Activated T-cell treated with anti-CD3 and anti-CD28 coated beads, Interleukin-2, amount 50 U/mL, for 4 hours (primary cell): ENCODE results near the gene GPR155. TPM values are rescaled to one million over a fixed set of nuclear protein-coding genes. Genes with fewer than 3 reads are reported as not detected.
"Not testable (repeated sequence)": the region's sequence is repeated elsewhere in the genome, so short reads cannot be mapped to it uniquely, and the experiment has no call there.

ENCODE experiments used
- ATAC-seq, 2 donors: fragments of 200-7000 bp; cut with Tn5 transposase; one replicate each; pipeline ENCODE4 v1.10.0; 2021
- DNase-seq: peaks from one replicate; pipeline ENCODE4 v3.0.0-alpha.2; 2020
- H3K27me3 Mint-ChIP-seq: one replicate; pipeline ENCODE4 v1.8.0; 2021; ENCODE audit warnings: low read depth, mixed read lengths
- H3K36me3 Mint-ChIP-seq: one replicate; pipeline ENCODE4 v1.8.0; 2022; ENCODE audit warnings: mixed read lengths; ENCODE audit not compliant: insufficient read depth
- H3K4me1 Mint-ChIP-seq: one replicate; pipeline ENCODE4 v1.8.0; 2021; ENCODE audit warnings: low read depth, mixed read lengths
- H3K4me3 Mint-ChIP-seq: one replicate; pipeline ENCODE4 v1.8.0; 2021; ENCODE audit warnings: mild to moderate bottlenecking, moderate library complexity, mixed read lengths
- H3K9me3 Mint-ChIP-seq: one replicate; pipeline ENCODE4 v1.8.0; 2021; ENCODE audit warnings: mixed read lengths
- total RNA-seq, 3 donors: library from RNA; stranded (reverse); gene quantifications; one replicate each; pipeline ENCODE4 v1.2.1, GENCODE V29; 2021

Gene GPR155
- total RNA-seq, 3 donors from 2014 or later = 2.3 to 3.4 (median 2.7) TPM

DNA sequence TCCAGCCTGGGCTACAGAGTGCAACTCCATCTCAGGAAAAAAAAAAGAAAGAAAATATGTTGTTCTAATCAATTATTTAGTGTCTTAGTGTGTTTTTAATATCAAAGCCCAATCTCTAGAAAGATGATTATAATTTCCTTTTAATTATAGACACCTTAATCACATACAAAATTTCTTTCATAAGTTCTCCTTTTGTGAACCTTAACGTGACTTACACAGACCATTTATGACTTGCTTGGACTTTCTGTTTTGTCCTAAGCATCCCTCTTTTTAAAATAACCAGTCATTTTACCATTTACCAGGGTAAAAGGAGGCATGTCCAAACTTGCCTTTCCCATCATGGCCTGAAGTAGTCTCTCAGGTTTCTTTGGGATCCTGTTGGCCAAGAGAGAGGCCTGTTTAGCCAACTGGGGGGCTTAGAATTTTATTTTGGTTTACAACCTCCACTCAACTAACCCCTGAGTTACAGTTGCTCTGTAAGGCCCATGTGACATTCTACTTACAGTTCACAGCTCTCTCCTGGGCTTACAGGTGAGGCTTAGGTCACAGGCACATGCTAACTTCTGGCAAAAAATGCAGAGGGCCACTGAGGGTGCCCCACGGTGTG, 23.9 kb upstream of the GPR155 start:
- ATAC-seq (no peak), DNase-seq (no peak)
- peaks cover 12% of the 10 kb centered on the region for H3K9me3 Mint-ChIP-seq
- H3K4me1 Mint-ChIP-seq = peaks cover 18% of the 10 kb centered on the region
- H3K36me3 Mint-ChIP-seq = peaks cover 8% of the 10 kb centered on the region
- no peaks in the 10 kb centered on the region for H3K27me3 Mint-ChIP-seq
- H3K4me3 Mint-ChIP-seq = no peak overlapping the region

DNA sequence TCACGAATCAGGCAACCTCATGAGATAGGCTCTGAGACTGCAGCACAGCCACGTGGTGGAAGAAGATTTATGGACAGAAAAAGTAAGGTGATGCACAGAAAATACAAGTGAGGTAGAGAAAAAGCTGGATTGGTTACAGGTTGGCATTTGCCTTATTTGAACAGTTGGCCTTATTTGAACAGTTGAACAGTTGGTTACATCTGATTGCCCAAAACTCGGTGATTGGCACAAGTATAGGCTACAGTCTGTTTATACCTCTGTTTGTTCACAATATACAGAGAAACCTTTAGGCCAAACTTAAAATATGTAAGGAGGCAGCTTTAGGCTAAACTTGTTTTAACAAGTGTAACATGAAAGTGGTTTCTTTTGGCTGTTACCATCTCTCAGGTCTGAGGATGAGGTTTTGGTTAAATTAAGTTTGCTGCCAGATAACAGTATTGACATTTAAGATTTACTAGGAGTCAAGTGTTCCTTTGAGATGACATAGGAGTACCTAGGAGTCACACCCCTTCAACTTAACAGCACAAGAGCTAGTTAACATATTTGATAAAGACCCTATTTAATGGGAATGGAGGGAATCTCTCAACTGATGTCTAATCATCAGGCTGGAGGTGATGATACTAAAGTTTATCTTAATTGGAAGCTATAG, 16.5 kb upstream of the GPR155 start:
- DNase-seq (no peak), ATAC-seq (no peak)
- no peaks in the 10 kb centered on the region for H3K27me3 Mint-ChIP-seq
- no peak overlapping the region for H3K4me3 Mint-ChIP-seq
- no peaks in the 10 kb centered on the region for H3K36me3 Mint-ChIP-seq
- H3K4me1 Mint-ChIP-seq = no peaks in the 10 kb centered on the region
- H3K9me3 Mint-ChIP-seq = no peaks in the 10 kb centered on the region

DNA sequence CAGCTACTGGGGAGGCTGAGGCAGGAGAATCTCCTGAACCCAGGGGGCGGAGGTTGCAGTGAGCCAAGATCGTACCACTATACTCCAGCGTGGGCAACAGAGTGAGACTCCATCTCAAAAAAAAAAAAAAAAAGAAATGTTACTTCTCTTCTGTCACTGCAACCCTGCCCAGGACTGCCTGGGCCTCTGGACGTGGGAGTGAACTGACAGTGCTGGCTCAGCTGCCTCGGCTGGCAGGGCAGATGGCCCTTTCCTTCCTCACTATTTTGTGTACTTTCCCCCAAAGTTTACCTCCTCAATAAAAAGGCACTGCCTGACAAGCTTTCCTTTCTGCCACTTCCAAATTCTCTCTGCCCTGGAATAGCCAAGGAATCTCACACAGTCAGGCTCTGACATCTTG, 12.5 kb upstream of the GPR155 start:
- no peaks in the 10 kb centered on the region for H3K36me3 Mint-ChIP-seq
- peaks cover 22% of the 10 kb centered on the region for H3K4me1 Mint-ChIP-seq
- ATAC-seq (no peak), DNase-seq (no peak)
- H3K9me3 Mint-ChIP-seq = no peaks in the 10 kb centered on the region
- H3K4me3 Mint-ChIP-seq = no peak overlapping the region
- H3K27me3 Mint-ChIP-seq = no peaks in the 10 kb centered on the region

DNA sequence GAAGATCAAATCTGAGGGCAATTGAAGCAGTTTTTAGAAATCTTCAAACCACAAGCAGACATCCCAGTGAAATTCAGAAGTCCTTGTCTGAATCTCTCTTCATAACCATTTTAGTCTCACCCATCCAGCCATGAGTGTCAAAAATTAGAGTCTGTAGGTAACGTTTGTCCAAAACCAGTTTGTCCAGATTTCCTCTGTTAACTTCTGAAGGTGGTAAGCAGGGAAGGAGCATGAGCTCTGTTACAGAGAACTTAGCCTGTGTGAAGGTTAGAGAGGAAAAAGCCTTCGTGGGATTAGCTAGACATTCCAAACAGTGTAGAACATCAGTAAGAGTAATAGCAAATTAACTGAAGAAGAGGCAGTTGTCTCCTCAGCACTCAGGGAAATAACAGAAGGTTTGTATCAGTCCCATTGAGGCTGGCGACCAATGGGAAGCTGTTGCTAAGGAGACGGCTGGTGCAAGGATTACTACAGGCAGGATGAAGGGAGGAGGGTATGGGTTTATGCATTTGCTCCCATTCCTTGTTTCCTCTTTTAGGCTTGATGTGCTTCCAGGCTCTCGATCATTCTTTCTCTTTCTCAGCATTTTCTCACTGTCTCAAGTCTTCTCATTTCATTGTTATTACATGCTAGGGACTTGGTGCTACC, 8.7 kb upstream of the GPR155 start:
- Mint-ChIP-seq H3K4me1 (peaks cover 56% of the 10 kb centered on the region), H3K9me3 (no peaks in the 10 kb centered on the region), H3K4me3 (no peak overlapping the region), H3K36me3 (no peaks in the 10 kb centered on the region), H3K27me3 (no peaks in the 10 kb centered on the region)
- DNase-seq (no peak), ATAC-seq (no peak)

DNA sequence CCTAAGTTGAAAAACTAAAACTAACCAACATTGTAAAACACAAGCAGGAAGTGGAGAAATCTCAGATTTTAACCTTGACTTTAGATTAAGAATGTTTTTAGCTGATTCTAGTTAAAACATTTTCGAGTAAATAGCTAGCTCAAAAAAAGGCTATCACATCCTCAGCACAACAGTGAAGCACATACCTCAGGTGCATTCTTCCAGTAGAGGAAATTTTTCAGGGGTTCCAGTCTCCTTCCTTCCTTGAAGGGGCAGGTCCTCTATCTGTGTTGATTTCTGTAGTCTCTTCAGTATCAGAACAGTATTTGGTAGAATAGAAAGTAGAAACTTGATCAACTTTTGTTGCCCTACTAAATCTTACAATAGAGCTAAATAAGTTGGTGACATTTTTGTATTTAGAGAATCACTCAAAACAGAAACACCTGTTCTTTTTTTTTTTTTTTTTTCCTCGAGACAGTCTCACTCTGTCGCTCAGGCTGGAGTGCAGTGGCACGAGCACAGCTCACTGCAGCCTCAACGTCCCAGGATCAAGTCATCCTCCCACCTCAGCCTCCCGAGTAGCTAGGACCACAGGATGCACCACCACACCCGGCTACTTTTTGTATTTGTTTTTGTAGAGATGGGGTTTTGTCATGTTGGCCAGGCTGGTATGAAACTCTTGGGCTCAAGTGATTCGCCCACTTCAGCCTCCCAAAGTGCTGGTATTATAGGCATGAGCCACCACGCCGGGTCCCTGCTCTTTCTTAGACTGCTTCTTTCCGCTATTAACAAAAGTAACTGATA, 6.9 kb upstream of the GPR155 start:
- H3K9me3 Mint-ChIP-seq = no peaks in the 10 kb centered on the region

DNA sequence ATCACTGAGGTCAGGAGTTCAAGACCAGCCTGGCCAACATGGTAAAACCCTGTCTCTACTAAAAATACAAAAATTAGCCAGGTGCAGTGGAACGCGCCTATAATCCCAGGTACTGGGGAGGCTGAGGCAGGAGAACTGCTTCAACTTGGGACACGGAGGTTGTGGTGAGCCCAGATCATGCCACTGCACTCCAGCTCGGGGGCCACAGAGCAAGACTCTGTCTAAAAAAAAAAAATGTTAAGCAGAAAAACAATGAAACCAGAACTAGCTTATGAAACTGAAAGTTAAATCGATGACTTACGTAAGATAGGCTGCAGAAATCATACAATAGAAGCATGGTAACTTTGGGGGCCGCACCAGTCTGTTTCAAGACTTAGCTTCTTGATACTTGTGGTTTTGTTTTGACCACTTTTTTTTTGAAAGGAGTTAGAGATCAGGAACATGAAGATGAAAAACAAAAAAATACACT, 6.2 kb upstream of the GPR155 start:
- Mint-ChIP-seq H3K9me3 (no peaks in the 10 kb centered on the region), H3K4me1 (peaks cover 77% of the 10 kb centered on the region), H3K36me3 (no peaks in the 10 kb centered on the region), H3K27me3 (no peaks in the 10 kb centered on the region), H3K4me3 (peak overlapping the region; percentile 82)
- peak; percentile 83 to 86 for ATAC-seq
- peak; percentile 42 for DNase-seq

More for the DNA sequence above, 6.9 kb upstream of the GPR155 start:
- peak overlapping the region; percentile 82 for H3K4me3 Mint-ChIP-seq
- peak; percentile 12 to 32 for ATAC-seq
- no peak for DNase-seq
- H3K27me3 Mint-ChIP-seq = no peaks in the 10 kb centered on the region
- no peaks in the 10 kb centered on the region for H3K36me3 Mint-ChIP-seq
- H3K4me1 Mint-ChIP-seq = peaks cover 71% of the 10 kb centered on the region

DNA sequence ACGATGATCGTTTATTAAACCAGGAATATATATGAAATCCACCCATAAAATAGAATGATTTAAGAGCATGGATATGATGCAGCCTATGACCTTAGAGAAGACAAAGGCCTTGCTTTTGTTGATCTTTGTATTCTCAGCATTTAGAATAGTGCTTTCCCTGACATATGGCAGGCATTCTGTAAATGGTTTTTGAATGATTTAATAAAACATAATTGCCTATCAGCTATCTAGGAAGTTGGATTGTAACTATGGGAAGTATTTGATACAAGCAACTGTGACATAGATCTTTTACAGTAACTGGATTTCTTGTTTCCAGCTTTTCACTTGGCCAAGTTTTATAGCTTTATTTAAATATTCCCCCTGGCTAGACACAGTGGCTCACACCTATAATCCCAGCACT, 5.1 kb upstream of the GPR155 start:
- Mint-ChIP-seq H3K4me3 (no peak overlapping the region), H3K4me1 (peaks cover 83% of the 10 kb centered on the region), H3K27me3 (no peaks in the 10 kb centered on the region), H3K36me3 (no peaks in the 10 kb centered on the region), H3K9me3 (no peaks in the 10 kb centered on the region)
- ATAC-seq (no peak), DNase-seq (no peak)

DNA sequence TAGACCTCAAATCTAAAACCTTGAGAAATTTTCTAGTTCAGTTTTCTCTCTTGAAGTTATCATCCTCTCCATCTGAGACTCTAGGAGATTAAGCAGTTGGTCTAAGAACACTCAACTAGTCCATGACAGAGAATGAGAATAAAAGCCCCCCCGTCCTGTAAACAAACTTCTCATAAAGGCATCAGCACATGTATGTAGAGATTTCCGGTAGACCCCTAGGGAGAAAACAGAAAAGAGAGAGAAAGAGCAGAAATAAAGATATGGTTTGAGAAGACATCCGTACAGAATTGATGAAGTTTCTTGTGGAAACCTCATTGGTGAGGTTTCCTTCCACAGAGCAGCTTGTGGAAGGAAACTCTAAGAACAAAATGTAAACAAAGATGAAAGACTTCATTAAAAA, 3.2 kb upstream of the GPR155 start:
- no peak for DNase-seq
- H3K4me1 Mint-ChIP-seq = peaks cover 77% of the 10 kb centered on the region
- H3K9me3 Mint-ChIP-seq = no peaks in the 10 kb centered on the region
- peak overlapping the region; percentile 76 for H3K4me3 Mint-ChIP-seq
- H3K27me3 Mint-ChIP-seq = no peaks in the 10 kb centered on the region
- ATAC-seq = no peak
- H3K36me3 Mint-ChIP-seq = no peaks in the 10 kb centered on the region

DNA sequence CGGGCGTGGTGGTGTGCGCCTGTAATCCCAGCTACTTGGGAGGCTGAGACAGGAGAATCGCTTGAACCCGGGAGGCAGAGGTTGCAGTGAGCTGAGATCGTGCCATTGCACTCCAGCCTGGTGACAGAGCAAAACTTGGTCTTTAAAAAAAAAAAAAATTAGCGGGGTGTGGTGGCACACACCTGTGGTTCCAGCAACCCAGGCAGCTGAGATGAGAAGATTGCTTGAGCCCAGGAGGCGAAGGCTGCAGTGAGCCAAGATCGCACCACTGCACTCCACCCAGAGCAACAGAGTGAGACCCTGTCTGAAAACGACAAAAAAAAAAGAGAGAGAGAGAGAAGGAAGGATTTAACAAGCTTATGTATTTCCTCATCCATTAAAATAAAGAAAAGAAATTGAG, 2.7 kb upstream of the GPR155 start:
- Mint-ChIP-seq H3K4me3 (peak overlapping the region; percentile 76), H3K4me1 (peaks cover 77% of the 10 kb centered on the region)
- not testable (repeated sequence) for H3K27me3 Mint-ChIP-seq, H3K36me3 Mint-ChIP-seq, DNase-seq, H3K9me3 Mint-ChIP-seq, ATAC-seq

DNA sequence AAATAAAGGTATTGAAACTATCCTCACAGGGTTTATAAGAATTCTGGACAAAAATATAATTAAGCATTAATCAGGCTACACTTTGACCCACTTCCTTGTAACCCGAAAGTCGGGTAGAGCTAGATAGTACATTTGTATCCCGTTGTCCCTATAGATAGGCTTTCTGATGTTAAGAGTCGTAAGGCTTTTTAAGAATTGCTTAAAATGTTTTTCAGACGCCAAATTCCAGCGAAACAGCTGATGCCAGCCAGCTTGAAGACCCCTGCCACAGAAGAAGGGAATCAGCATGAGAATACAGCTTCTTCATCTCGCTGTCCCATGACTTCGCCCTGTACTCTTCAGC, 962 bp upstream of the GPR155 start:
- H3K4me3 Mint-ChIP-seq = peak overlapping the region; percentile 96
- H3K9me3 Mint-ChIP-seq = no peaks in the 10 kb centered on the region
- no peak for ATAC-seq
- no peak for DNase-seq
- peaks cover 2% of the 10 kb centered on the region for H3K36me3 Mint-ChIP-seq
- H3K4me1 Mint-ChIP-seq = peaks cover 66% of the 10 kb centered on the region
- no peaks in the 10 kb centered on the region for H3K27me3 Mint-ChIP-seq

DNA sequence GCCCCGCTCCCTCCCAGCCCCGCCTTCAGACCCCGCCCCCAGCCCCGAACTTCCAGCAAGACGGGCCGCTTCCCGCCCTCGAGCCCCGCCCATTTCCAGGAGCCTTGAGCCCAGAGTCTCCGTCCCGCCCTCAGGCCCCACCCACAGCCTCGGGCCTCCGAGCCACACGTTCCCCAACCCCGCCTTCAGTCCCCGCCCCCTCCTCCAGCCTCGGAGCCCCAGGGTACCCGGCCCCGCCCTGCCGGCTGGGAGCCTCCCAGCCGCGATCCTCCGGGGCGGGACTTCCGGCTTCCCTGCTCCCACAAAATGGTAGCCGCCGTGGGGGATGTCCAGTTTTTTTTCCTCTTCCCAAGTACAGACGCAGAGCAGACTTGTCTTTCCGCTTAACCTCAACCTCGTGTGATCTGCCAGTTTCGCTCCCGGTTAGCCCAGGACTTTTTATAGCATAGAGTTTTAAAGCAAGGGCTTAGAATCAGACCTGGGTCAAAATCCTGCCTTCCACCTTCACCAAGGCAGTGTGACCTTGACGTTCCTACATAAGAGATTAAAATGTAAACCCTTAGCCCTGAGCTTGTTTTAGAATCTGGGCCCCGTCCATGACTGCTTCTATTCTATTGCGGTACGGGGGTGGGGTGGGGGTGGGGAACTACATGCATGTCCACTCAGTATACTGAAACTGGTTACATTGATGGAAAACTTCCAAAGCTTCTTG, 435 bp upstream of the GPR155 start:
- DNase-seq (peak; percentile 99), ATAC-seq (peak; percentile 87 to 91)
- no peaks in the 10 kb centered on the region for H3K9me3 Mint-ChIP-seq
- H3K4me3 Mint-ChIP-seq = peak overlapping the region; percentile 96
- H3K4me1 Mint-ChIP-seq = peaks cover 62% of the 10 kb centered on the region
- H3K36me3 Mint-ChIP-seq = peaks cover 5% of the 10 kb centered on the region
- H3K27me3 Mint-ChIP-seq = no peaks in the 10 kb centered on the region

DNA sequence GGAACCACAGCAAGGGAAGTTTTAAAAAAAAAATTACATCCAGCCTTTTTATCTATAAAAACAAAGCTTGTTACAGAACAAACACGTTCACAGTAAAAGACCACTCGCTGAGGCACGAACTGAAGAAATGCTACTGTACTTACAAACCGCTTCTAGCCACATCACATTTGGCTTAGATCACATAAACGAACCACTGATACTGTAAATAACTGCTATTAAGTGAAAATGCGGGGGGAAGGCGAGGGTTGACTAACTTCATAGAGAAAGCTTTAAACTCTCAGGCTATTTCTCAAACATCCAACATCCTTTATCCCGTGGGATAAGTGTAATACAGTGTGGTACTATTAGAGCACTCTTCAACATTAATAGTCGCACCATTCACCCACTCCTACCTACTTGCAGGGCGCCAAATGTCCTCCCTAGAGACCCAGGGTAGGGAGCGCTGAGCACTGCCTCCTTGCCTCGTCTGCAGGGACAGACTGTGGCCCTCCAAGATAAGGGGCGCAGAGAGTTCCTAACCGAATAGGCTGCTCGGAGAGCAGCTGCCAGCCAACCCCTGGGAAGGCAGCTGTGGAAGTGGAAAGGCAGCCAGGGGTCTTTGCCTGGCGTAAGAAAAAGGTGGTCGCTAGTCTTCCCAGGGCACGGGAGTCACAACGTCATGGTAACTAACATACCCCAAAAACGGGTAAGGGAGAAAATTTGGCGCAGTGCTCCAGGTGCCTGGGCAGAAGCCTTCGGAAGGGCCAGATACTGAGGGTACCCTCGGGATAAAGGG, 854 bp downstream of the GPR155 start:
- peaks cover 53% of the 10 kb centered on the region for H3K4me1 Mint-ChIP-seq
- DNase-seq (no peak), ATAC-seq (peak; percentile 25 to 29)
- H3K9me3 Mint-ChIP-seq = no peaks in the 10 kb centered on the region
- peaks cover 14% of the 10 kb centered on the region for H3K36me3 Mint-ChIP-seq
- peak overlapping the region; percentile 96 for H3K4me3 Mint-ChIP-seq
- H3K27me3 Mint-ChIP-seq = no peaks in the 10 kb centered on the region

DNA sequence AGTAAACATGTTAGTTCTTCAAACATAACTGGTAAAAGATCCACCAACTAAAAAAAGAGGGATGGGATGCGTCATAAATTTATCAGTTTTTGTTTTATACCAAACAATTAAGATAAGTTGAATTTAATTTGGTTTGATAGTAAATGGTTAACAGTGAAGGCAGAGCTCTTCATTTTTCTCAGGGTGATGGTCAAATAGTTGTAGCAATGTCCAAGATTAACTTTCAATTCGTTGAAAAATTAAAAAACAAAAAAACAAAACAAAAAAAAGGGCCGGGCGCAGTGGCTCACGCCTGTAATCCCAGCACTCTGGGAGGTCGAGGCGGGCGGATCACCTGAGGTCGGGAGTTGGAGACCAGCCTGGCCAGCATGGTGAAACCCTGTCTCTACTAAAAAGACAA, 1.8 kb downstream of the GPR155 start:
- not testable (repeated sequence) for ATAC-seq, DNase-seq, H3K27me3 Mint-ChIP-seq, H3K9me3 Mint-ChIP-seq
- Mint-ChIP-seq H3K4me3 (peak overlapping the region; percentile 96), H3K4me1 (peaks cover 47% of the 10 kb centered on the region), H3K36me3 (peaks cover 14% of the 10 kb centered on the region)
